Stimulated activated CD4-positive, alpha-beta T cell treated with anti-CD3 and anti-CD28 coated beads, Interleukin-4, amount 100 ng/mL, for 1 hour (primary cell): ENCODE measurements around the gene ACTR5.
"Not testable (repeated sequence)": the region's sequence is repeated elsewhere in the genome, so short reads cannot be mapped to it uniquely, and the experiment has no call there.

Source experiments
- DNase-seq: peaks from one replicate; pipeline ENCODE4 v3.0.0-alpha.2; 2020

ACTR5 gene

GRCh38 chr20:38769376-38770295 is 21.4 kb downstream of the ACTR5 start:
- DNase-seq: no peak

GRCh38 chr20:38770546-38770945 is 22.3 kb downstream of the ACTR5 start:
- DNase-seq: no peak

GRCh38 chr20:38770970-38771369 is 22.7 kb downstream of the ACTR5 start:
- no peak for DNase-seq

GRCh38 chr20:38771621-38772020 is 23.4 kb downstream of the ACTR5 start:
- no peak for DNase-seq

- DNase-seq: no peak
These were observed 25.9 kb downstream of the ACTR5 start for GRCh38 chr20:38774167-38774566.

GRCh38 chr20:38776363-38776762 is 28.1 kb downstream of the ACTR5 start:
- DNase-seq: no peak

GRCh38 chr20:38779247-38780097 is 31.2 kb downstream of the ACTR5 start:
- no peak for DNase-seq

GRCh38 chr20:38782275-38782674 is 34.0 kb downstream of the ACTR5 start:
- no peak for DNase-seq

- DNase-seq: no peak
These were observed 39.6 kb downstream of the ACTR5 start for GRCh38 chr20:38787870-38788269.

- no peak for DNase-seq
These were observed 41.4 kb downstream of the ACTR5 start for GRCh38 chr20:38789503-38790199.

- peak; percentile 24 for DNase-seq
These were observed 42.2 kb downstream of the ACTR5 start for GRCh38 chr20:38790200-38791053.

GRCh38 chr20:38791291-38791690 is 43.0 kb downstream of the ACTR5 start:
- no peak for DNase-seq

- no peak for DNase-seq
These were observed 43.7 kb downstream of the ACTR5 start for GRCh38 chr20:38791940-38792339.

- not testable (repeated sequence) for DNase-seq
These were observed 45.8 kb downstream of the ACTR5 start for GRCh38 chr20:38794057-38794456.

GRCh38 chr20:38798266-38798665 is 50.0 kb downstream of the ACTR5 start:
- DNase-seq: no peak

- no peak for DNase-seq
These were observed 50.9 kb downstream of the ACTR5 start for GRCh38 chr20:38799203-38799602.

- DNase-seq: no peak
These were observed 52.6 kb downstream of the ACTR5 start for GRCh38 chr20:38800882-38801281.

GRCh38 chr20:38804221-38804620 is 56.0 kb downstream of the ACTR5 start:
- no peak for DNase-seq

GRCh38 chr20:38804682-38805501 is 56.6 kb downstream of the ACTR5 start:
- DNase-seq: peak; percentile 41

- DNase-seq: peak; percentile 82
These were observed 57.3 kb downstream of the ACTR5 start, which contains the start of gene PPP1R16B for GRCh38 chr20:38805502-38805957. TSS of gene PPP1R16B (plus strand) at chr20:38805697. CDS start at chr20:38835926, 30,229 bp downstream.
